Choroid plexus epithelial cell (primary cell): ENCODE results near the gene TLE3.

Experiments
- DNase-seq: peaks from one replicate; pipeline ENCODE4 v3.0.0-alpha.2; 2010; ENCODE audit warnings: low read depth
- H3K4me3 ChIP-seq: 2 replicates; pipeline ENCODE4 v1.5.1; 2011; ENCODE audit warnings: low read depth, mild to moderate bottlenecking, control low read depth, low read length, moderate library complexity
- CTCF ChIP-seq: conservative IDR thresholded peaks from 2 replicates; pipeline ENCODE4 v1.5.1; 2011; ENCODE audit warnings: low read depth, mild to moderate bottlenecking, control low read depth, inconsistent platforms, low read length, moderate library complexity

TLE3 gene

GRCh38 chr15:70006259-70007147, 91.2 kb downstream of the TLE3 start:
- no peak for DNase-seq
- no peak overlapping the region for H3K4me3 ChIP-seq
- TF ChIP-seq CTCF = no peak

- DNase-seq = no peak
- H3K4me3 ChIP-seq = no peak overlapping the region
- no peak for TF ChIP-seq CTCF
Observed at GRCh38 chr15:70004826-70005225, 92.9 kb downstream of the TLE3 start.

- no peak for DNase-seq
- no peak for TF ChIP-seq CTCF
Observed at GRCh38 chr15:70002897-70003296, 94.8 kb downstream of the TLE3 start.

GRCh38 chr15:70001859-70002258, 95.9 kb downstream of the TLE3 start:
- TF ChIP-seq CTCF = no peak
- no peak for DNase-seq

More at GRCh38 chr15:70002897-70003296, 94.8 kb downstream of the TLE3 start:
- H3K4me3 ChIP-seq = no peak overlapping the region

GRCh38 chr15:69999392-70000085, 98.2 kb downstream of the TLE3 start:
- no peak overlapping the region for H3K4me3 ChIP-seq
- TF ChIP-seq CTCF = no peak
- no peak for DNase-seq

More at GRCh38 chr15:70001859-70002258, 95.9 kb downstream of the TLE3 start:
- no peak overlapping the region for H3K4me3 ChIP-seq

- TF ChIP-seq CTCF = no peak
- no peak for DNase-seq
Observed at GRCh38 chr15:69998541-69999391, 99.0 kb downstream of the TLE3 start.

More at GRCh38 chr15:69998541-69999391, 99.0 kb downstream of the TLE3 start:
- H3K4me3 ChIP-seq = no peak overlapping the region
